ENCODE measurements around the gene KCMF1.

DNA sequence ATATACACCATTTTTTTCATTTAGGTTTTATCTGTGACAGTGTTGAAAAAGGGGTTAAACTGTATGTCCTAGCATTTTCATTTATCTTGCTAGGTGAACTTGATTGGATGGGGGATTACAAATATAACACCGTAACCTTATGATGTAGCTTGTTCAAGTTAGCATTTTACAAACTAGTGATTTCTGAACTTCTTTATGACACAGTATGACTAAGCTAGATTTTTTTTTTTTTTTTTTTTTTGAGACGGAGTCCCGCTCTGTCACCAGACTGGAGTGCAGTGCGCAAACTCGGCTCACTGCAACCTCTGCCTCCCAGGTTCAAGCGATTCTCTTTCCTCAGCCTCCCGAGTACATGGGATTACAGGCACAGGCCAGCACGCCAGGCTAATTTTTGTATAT lies 47.1 kb downstream of the KCMF1 start:
- TF ChIP-seq, protein P1, sequence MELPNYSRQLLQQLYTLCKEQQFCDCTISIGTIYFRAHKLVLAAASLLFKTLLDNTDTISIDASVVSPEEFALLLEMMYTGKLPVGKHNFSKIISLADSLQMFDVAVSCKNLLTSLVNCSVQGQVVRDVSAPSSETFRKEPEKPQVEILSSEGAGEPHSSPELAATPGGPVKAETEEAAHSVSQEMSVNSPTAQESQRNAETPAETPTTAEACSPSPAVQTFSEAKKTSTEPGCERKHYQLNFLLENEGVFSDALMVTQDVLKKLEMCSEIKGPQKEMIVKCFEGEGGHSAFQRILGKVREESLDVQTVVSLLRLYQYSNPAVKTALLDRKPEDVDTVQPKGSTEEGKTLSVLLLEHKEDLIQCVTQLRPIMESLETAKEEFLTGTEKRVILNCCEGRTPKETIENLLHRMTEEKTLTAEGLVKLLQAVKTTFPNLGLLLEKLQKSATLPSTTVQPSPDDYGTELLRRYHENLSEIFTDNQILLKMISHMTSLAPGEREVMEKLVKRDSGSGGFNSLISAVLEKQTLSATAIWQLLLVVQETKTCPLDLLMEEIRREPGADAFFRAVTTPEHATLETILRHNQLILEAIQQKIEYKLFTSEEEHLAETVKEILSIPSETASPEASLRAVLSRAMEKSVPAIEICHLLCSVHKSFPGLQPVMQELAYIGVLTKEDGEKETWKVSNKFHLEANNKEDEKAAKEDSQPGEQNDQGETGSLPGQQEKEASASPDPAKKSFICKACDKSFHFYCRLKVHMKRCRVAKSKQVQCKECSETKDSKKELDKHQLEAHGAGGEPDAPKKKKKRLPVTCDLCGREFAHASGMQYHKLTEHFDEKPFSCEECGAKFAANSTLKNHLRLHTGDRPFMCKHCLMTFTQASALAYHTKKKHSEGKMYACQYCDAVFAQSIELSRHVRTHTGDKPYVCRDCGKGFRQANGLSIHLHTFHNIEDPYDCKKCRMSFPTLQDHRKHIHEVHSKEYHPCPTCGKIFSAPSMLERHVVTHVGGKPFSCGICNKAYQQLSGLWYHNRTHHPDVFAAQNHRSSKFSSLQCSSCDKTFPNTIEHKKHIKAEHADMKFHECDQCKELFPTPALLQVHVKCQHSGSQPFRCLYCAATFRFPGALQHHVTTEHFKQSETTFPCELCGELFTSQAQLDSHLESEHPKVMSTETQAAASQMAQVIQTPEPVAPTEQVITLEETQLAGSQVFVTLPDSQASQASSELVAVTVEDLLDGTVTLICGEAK (IDR thresholded peaks at IDR 0.05), result no peak
- TF ChIP-seq, protein P1 (CRISPR knock-in tag; IDR thresholded peaks at IDR 0.05), result no peak
- no peak for TF ChIP-seq CREB1 (IDR thresholded peaks at IDR 0.05)
- no peak for TF ChIP-seq CREB1 (CRISPR knock-in tag; IDR thresholded peaks at IDR 0.05)
- TF ChIP-seq RNF2 (conservative IDR thresholded peaks at IDR 0.05; ENCODE audit: low read depth), result no peak
- no peak for TF ChIP-seq HDAC2 (CRISPR knock-in tag; IDR thresholded peaks at IDR 0.05)
- no peak for TF ChIP-seq HDAC6 (IDR thresholded peaks at IDR 0.05; ENCODE audit: low read depth, low read length)
- TF ChIP-seq RELA (CRISPR knock-in tag; IDR thresholded peaks at IDR 0.05), result no peak
- TF ChIP-seq, protein P2, sequence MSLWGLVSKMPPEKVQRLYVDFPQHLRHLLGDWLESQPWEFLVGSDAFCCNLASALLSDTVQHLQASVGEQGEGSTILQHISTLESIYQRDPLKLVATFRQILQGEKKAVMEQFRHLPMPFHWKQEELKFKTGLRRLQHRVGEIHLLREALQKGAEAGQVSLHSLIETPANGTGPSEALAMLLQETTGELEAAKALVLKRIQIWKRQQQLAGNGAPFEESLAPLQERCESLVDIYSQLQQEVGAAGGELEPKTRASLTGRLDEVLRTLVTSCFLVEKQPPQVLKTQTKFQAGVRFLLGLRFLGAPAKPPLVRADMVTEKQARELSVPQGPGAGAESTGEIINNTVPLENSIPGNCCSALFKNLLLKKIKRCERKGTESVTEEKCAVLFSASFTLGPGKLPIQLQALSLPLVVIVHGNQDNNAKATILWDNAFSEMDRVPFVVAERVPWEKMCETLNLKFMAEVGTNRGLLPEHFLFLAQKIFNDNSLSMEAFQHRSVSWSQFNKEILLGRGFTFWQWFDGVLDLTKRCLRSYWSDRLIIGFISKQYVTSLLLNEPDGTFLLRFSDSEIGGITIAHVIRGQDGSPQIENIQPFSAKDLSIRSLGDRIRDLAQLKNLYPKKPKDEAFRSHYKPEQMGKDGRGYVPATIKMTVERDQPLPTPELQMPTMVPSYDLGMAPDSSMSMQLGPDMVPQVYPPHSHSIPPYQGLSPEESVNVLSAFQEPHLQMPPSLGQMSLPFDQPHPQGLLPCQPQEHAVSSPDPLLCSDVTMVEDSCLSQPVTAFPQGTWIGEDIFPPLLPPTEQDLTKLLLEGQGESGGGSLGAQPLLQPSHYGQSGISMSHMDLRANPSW (CRISPR knock-in tag; IDR thresholded peaks at IDR 0.05; ENCODE audit: borderline replicate concordance), result no peak; the same call in 1 of the 2 replicates
- TF ChIP-seq PTBP1 (IDR thresholded peaks at IDR 0.05; ENCODE audit: low read depth, low read length, poor library complexity, severe bottlenecking), result no peak
- TF ChIP-seq KLF9 (CRISPR knock-in tag; IDR thresholded peaks at IDR 0.05; ENCODE audit: low read depth), result no peak
- TF ChIP-seq CHD2 (IDR thresholded peaks at IDR 0.05; ENCODE audit: low read depth, low read length), result no peak
- TF ChIP-seq EZH2 (conservative IDR thresholded peaks at IDR 0.05; ENCODE audit: low read depth, low read length), result no peak
- no peak for TF ChIP-seq RAD21 (CRISPR knock-in tag; IDR thresholded peaks at IDR 0.05)
- TF ChIP-seq, protein P3, sequence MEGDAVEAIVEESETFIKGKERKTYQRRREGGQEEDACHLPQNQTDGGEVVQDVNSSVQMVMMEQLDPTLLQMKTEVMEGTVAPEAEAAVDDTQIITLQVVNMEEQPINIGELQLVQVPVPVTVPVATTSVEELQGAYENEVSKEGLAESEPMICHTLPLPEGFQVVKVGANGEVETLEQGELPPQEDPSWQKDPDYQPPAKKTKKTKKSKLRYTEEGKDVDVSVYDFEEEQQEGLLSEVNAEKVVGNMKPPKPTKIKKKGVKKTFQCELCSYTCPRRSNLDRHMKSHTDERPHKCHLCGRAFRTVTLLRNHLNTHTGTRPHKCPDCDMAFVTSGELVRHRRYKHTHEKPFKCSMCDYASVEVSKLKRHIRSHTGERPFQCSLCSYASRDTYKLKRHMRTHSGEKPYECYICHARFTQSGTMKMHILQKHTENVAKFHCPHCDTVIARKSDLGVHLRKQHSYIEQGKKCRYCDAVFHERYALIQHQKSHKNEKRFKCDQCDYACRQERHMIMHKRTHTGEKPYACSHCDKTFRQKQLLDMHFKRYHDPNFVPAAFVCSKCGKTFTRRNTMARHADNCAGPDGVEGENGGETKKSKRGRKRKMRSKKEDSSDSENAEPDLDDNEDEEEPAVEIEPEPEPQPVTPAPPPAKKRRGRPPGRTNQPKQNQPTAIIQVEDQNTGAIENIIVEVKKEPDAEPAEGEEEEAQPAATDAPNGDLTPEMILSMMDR (CRISPR knock-in tag; IDR thresholded peaks at IDR 0.05), result no peak
